Activated T-helper 1 cell treated with anti-CD3 and anti-CD28 coated beads, Interleukin-12 subunit alpha, Interleukin-12 subunit beta, Interleukin-2, Interleukin-4 antibody, amounts not matched to agents 30 ng/mL and 10 ng/mL and 1 ng/mL, durations not matched to agents 14 hours and 24 hours and 36 hours (primary cell): Measurements from ENCODE around the gene DEAF1. TPM values are rescaled to one million over a fixed set of nuclear protein-coding genes. Genes with fewer than 3 reads are reported as not detected.

Experiments
- DNase-seq: peaks from one replicate; pipeline ENCODE4 v3.0.0; 2021; ENCODE audit warnings: low spot score
- H3K27ac Mint-ChIP-seq: one replicate; pipeline ENCODE4 v1.8.0; 2021; ENCODE audit warnings: mild to moderate bottlenecking, mixed read lengths
- H3K27me3 Mint-ChIP-seq: one replicate; pipeline ENCODE4 v1.8.0; 2022; ENCODE audit warnings: mild to moderate bottlenecking, moderate library complexity, mixed read lengths; ENCODE audit not compliant: insufficient read depth
- H3K36me3 Mint-ChIP-seq: one replicate; pipeline ENCODE4 v1.8.0; 2021; ENCODE audit warnings: low read depth, mixed read lengths
- H3K4me1 Mint-ChIP-seq: one replicate; pipeline ENCODE4 v1.8.0; 2021; ENCODE audit warnings: low read depth, mixed read lengths
- H3K4me3 Mint-ChIP-seq: one replicate; pipeline ENCODE4 v1.8.0; 2021; ENCODE audit warnings: mild to moderate bottlenecking, moderate library complexity, mixed read lengths
- H3K9me3 Mint-ChIP-seq: one replicate; pipeline ENCODE4 v1.8.0; 2021; ENCODE audit warnings: mixed read lengths
- intact Hi-C: fragments of 100-400 bp; cut with micrococcal nuclease; formaldehyde crosslinking; loops from one replicate; pipeline ENCODE4 v1.15.1; 2024
- total RNA-seq: library from RNA; stranded (reverse); gene quantifications from 2 replicates; pipeline ENCODE4 v1.2.3, GENCODE V29; 2022

Gene DEAF1
- total RNA-seq, 1 donor from 2014 or later, result 72.2 TPM

- intact Hi-C loops, result loop anchor here (5.0 to 10.0 kb wide), 2 partner anchors 182 to 275 kb away; partner anchors contain the start of genes ANO9, HRAS and LRRC56
- Mint-ChIP-seq H3K27ac (no peak overlapping the region), H3K27me3 (peaks cover 39% of the 10 kb centered on the region), H3K9me3 (no peaks in the 10 kb centered on the region), H3K36me3 (peaks cover 3% of the 10 kb centered on the region), H3K4me1 (peaks cover 8% of the 10 kb centered on the region), H3K4me3 (peak overlapping the region; percentile 53)
- no peak for DNase-seq
Observed at GRCh38 chr11:719214-720016, 24.4 kb upstream of the DEAF1 start.

- Mint-ChIP-seq H3K27ac (no peak overlapping the region), H3K4me1 (no peaks in the 10 kb centered on the region), H3K36me3 (peaks cover under 1% of the 10 kb centered on the region), H3K27me3 (peaks cover 29% of the 10 kb centered on the region), H3K4me3 (no peak overlapping the region), H3K9me3 (no peaks in the 10 kb centered on the region)
- intact Hi-C loops, result no loop called here
- DNase-seq, result no peak
Observed at GRCh38 chr11:714436-714835, 19.4 kb upstream of the DEAF1 start.

DNA sequence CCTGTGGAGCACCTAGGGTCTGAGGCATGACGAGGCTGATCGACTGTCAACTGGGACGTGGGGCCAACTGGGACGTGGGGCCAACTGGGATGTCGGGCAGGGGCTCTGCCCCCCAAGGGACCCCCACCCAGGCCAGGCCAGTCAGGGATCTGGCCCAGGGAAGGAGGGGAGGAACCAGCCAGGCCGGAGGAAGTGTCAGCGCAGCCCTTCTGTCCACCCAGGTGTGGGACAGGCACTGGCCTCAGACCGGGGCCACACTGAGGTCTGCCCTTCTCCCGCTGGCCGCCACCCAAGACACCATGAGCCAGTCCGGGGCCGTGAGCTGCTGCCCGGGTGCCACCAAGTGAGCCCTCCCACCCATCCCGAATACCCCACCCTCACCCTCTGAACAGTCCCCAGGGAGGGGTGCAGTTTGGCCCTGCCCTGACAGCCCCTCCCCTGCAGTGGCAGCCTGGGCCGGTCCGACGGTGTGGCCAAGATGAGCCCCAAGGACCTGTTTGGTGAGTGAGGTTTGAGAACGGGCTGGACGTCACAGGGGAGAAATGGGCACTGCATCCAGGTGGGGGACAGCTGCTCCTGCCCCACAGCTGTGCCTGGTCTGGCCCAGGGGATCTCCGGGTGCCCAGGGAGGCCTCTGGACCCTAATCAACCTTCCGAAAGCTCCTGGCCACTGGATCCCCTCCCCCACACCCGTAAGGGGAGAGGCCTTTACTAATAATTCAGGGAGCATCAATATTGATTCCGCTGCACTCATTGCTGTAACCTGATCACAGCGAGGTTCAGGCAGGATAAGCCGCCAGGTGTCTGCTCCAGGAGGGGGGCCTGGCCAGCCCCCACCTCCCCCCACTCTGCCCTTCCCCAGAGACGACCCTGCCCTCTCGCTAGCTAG, 14.3 kb upstream of the DEAF1 start:
- Mint-ChIP-seq H3K27me3 (peaks cover 12% of the 10 kb centered on the region), H3K27ac (no peak overlapping the region), H3K9me3 (no peaks in the 10 kb centered on the region), H3K4me3 (no peak overlapping the region), H3K4me1 (no peaks in the 10 kb centered on the region), H3K36me3 (no peaks in the 10 kb centered on the region)
- no peak for DNase-seq
- intact Hi-C loops, result no loop called here

DNA sequence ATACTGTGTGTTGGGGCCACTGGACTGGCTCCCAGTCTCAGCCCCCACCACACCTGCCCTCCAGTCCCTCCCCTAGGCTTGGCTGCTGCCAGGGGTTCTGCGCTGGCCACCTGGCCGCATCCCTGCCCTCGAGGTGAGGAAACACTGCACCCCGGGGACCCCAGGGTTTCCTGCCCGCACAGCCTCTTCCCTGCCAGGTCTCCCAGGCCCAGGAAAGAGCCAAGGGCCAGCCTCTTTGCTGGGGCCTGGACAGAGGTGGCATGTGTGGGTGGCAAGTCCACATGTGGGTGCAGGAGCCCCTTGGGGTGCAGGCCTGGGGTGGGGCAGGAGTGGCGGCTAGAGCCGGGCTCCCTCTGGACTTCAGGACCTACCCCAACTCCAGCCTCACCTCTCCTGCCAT, 13.5 kb upstream of the DEAF1 start:
- H3K27ac Mint-ChIP-seq, result no peak overlapping the region
- H3K4me3 Mint-ChIP-seq, result no peak overlapping the region
- H3K27me3 Mint-ChIP-seq, result peaks cover 12% of the 10 kb centered on the region
- H3K9me3 Mint-ChIP-seq, result no peaks in the 10 kb centered on the region
- H3K36me3 Mint-ChIP-seq, result no peaks in the 10 kb centered on the region
- no peaks in the 10 kb centered on the region for H3K4me1 Mint-ChIP-seq
- no peak for DNase-seq
- intact Hi-C loops, result no loop called here

- Mint-ChIP-seq H3K9me3 (no peaks in the 10 kb centered on the region), H3K36me3 (no peaks in the 10 kb centered on the region), H3K27ac (no peak overlapping the region), H3K4me3 (no peak overlapping the region), H3K4me1 (no peaks in the 10 kb centered on the region), H3K27me3 (peaks cover 12% of the 10 kb centered on the region)
- intact Hi-C loops, result no loop called here
- DNase-seq, result no peak
Observed at GRCh38 chr11:707817-708420, 12.9 kb upstream of the DEAF1 start.

GRCh38 chr11:706957-707816, 12.2 kb upstream of the DEAF1 start:
- no peaks in the 10 kb centered on the region for H3K9me3 Mint-ChIP-seq
- intact Hi-C loops, result no loop called here
- H3K27ac Mint-ChIP-seq, result no peak overlapping the region
- no peaks in the 10 kb centered on the region for H3K4me1 Mint-ChIP-seq
- no peak overlapping the region for H3K4me3 Mint-ChIP-seq
- no peaks in the 10 kb centered on the region for H3K36me3 Mint-ChIP-seq
- H3K27me3 Mint-ChIP-seq, result peaks cover 12% of the 10 kb centered on the region
- no peak for DNase-seq

GRCh38 chr11:706439-706956, 11.5 kb upstream of the DEAF1 start:
- no peaks in the 10 kb centered on the region for H3K36me3 Mint-ChIP-seq
- no peaks in the 10 kb centered on the region for H3K9me3 Mint-ChIP-seq
- peaks cover 12% of the 10 kb centered on the region for H3K27me3 Mint-ChIP-seq
- no peak overlapping the region for H3K27ac Mint-ChIP-seq
- no peaks in the 10 kb centered on the region for H3K4me1 Mint-ChIP-seq
- DNase-seq, result no peak
- H3K4me3 Mint-ChIP-seq, result no peak overlapping the region
- intact Hi-C loops, result no loop called here

DNA sequence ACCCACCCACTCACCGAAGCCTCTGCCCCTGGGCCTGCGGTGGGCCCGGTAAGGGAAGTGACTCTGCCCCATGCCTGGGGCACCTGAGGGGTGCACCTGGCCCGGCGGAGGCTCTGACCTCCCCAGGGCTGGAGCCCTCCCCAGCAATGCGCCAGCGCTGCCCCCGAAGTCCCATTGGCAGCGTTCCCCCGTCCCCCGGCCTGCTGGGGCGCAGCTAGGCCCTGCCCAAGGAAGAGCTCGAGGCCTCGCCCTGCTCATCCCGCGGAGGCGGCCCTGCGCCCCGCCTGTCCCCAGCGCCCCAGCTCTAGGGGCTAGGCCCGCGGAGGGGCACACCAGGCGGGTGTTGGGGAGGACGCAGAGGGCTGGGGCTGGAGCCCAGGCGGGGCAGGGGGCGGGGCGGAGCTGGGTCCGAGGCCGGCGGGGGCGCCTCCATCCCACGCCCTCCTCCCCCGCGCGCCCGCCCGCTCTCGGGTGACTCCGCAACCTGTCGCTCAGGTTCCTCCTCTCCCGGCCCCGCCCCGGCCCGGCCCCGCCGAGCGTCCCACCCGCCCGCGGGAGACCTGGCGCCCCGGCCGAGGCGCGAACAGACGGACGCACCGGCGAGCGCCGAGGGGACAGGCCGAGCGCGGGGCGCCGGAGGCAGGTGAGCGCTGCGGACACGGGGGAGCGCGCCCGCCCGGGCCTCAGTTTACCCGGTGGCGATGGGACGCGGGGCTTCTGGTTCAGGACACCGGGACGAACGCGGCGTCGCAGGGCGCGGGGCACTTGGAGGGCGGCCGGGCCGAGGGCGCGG, 10.8 kb upstream of the DEAF1 start, which contains the start of gene EPS8L2:
Gene EPS8L2 (plus strand): TSS at position 586 of the 793 bp plus-strand sequence. CDS start 3,177 bp downstream, outside the sequence.
- Mint-ChIP-seq H3K27me3 (peaks cover 9% of the 10 kb centered on the region), H3K27ac (peak within 1 kb of the TSS; percentile 29), H3K36me3 (no peaks in the 10 kb centered on the region), H3K4me3 (no peak within 1 kb of the TSS), H3K9me3 (no peaks in the 10 kb centered on the region), H3K4me1 (no peaks in the 10 kb centered on the region)
- intact Hi-C loops, result no loop called here
- no peak for DNase-seq

DNA sequence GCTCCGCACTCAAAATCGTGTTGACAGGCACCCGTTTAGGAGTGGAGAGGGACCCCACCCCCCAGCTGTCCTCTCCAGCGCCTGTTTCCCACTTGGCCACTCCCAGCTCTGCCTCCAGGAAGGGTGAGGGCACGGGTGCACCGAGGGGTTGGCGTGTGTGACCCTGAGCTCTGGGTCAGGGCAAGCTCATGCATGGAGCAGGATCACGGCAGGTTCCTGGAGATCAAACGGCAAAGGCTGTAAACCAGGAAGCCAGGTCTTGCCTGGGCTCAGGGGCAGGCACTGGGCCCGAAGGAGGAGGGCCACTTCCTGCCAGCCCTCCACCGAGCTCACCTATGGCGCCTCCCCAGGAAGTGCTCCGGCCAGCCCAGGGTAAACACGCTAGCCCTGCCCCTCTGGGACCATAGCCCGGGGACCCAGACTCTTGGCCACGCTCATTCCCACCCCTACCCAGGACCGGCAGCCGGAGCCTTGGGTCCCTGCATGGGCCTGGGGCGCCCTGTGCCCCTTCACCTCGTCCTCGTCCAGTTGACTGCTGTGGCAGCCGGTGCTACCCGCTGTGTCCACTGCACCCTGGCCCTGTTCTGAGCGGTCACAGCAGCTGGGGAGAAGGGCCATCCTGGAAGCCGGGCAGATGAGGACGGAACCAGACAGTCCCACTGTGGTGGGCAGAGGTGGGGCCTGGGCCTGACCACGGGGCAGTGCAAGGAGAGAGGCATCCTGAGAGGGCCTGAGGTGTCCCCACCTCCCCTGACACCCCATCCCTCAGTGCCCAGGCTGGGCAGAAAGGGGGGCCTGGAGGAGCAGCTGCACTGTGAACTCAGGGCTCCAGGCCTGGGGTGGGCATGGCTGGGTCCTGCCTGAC, 10.0 kb upstream of the DEAF1 start:
- Mint-ChIP-seq H3K27ac (peak overlapping the region; percentile 29), H3K27me3 (peaks cover 9% of the 10 kb centered on the region), H3K4me3 (no peak overlapping the region), H3K36me3 (peaks cover 4% of the 10 kb centered on the region), H3K4me1 (no peaks in the 10 kb centered on the region), H3K9me3 (no peaks in the 10 kb centered on the region)
- DNase-seq, result no peak
- intact Hi-C loops, result no loop called here

DNA sequence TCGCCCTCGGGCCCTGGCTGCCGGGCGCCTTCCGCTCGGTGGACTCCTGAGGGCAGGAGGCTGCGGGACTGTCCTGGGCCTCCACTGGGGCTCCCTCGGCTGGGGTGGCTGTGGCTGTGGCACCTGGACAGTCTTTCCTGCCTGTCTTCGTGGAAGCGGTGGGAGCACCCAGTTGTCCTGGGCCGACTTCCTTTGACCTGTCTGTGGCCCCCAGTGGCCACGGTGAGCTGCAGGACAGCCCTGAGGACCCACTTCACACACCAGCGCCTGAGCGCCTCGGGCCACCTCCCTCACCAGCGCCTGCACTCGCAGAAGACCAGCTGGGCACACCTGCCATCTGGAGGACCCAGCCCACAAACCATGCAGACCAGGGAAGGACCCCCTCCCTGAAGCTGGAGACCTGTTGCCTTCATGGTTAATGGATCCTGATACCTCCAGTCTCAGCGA, 9.2 kb upstream of the DEAF1 start:
- DNase-seq, result no peak
- no peaks in the 10 kb centered on the region for H3K4me1 Mint-ChIP-seq
- peaks cover 7% of the 10 kb centered on the region for H3K36me3 Mint-ChIP-seq
- H3K27me3 Mint-ChIP-seq, result peaks cover 6% of the 10 kb centered on the region
- intact Hi-C loops, result no loop called here
- H3K27ac Mint-ChIP-seq, result no peak overlapping the region
- no peaks in the 10 kb centered on the region for H3K9me3 Mint-ChIP-seq
- H3K4me3 Mint-ChIP-seq, result no peak overlapping the region

- intact Hi-C loops, result no loop called here
- Mint-ChIP-seq H3K4me1 (no peaks in the 10 kb centered on the region), H3K27ac (no peak overlapping the region)
Observed at GRCh38 chr11:703506-703905, 8.5 kb upstream of the DEAF1 start.

More at GRCh38 chr11:703506-703905, 8.5 kb upstream of the DEAF1 start:
- H3K36me3 Mint-ChIP-seq, result peaks cover 8% of the 10 kb centered on the region
- no peak for DNase-seq
- H3K4me3 Mint-ChIP-seq, result no peak overlapping the region
- no peaks in the 10 kb centered on the region for H3K9me3 Mint-ChIP-seq
- peaks cover 6% of the 10 kb centered on the region for H3K27me3 Mint-ChIP-seq
